Uterus (tissue), 2 donors: ENCODE measurements around the gene NKX1-2.

Source experiments
- POLR2A ChIP-seq, 2 donors: fragments of 450-650 bp; IDR thresholded peaks; one replicate each; pipeline ENCODE4 v1.6.1; 2016; ENCODE audit warnings: antibody characterized with exemption in 2 of 2, mild to moderate bottlenecking in 1 of 2, moderate library complexity in 1 of 2
- TF ChIP-seq, protein P1 (sequence below), 4 experiments: fragments of 200-600 bp in 2 of 4; fragments of 450-650 bp in 2 of 4; sonication (generic) in 2 of 4; IDR thresholded peaks; one replicate each; pipeline ENCODE4 v1.5.1; 2016 to 2019; ENCODE audit warnings: antibody characterized with exemption in 4 of 4, mild to moderate bottlenecking in 2 of 4, moderate library complexity in 1 of 4

DNA sequence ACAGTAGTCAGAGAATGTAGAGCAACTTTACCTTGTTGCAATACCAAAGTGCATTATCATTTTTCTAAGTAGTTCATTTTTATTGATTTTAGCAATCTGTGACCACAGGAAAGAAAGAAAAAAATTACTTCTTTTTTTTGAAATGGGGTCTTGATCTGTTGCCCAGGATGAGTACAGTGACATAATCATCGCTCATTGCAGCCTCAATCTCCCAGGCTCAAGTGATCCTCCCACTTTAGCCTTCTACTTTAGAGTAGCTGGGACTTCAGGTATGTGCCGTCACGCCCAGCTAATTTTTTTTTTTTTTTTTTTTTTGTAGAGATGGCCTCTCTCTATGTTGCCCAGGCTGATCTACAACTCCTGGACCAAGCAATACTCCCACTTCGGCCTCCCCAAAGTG is 19.8 kb downstream of the NKX1-2 start:
- TF ChIP-seq, protein P1, sequence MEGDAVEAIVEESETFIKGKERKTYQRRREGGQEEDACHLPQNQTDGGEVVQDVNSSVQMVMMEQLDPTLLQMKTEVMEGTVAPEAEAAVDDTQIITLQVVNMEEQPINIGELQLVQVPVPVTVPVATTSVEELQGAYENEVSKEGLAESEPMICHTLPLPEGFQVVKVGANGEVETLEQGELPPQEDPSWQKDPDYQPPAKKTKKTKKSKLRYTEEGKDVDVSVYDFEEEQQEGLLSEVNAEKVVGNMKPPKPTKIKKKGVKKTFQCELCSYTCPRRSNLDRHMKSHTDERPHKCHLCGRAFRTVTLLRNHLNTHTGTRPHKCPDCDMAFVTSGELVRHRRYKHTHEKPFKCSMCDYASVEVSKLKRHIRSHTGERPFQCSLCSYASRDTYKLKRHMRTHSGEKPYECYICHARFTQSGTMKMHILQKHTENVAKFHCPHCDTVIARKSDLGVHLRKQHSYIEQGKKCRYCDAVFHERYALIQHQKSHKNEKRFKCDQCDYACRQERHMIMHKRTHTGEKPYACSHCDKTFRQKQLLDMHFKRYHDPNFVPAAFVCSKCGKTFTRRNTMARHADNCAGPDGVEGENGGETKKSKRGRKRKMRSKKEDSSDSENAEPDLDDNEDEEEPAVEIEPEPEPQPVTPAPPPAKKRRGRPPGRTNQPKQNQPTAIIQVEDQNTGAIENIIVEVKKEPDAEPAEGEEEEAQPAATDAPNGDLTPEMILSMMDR (IDR thresholded peaks at IDR 0.05) = no peak
- TF ChIP-seq POLR2A (IDR thresholded peaks at IDR 0.05) = no peak
